ENCODE measurements around the gene GRK5.
"Not testable (repeated sequence)": the region's sequence is repeated elsewhere in the genome, so short reads cannot be mapped to it uniquely, and the experiment has no call there.

Gene GRK5

GRCh38 chr10:119225083-119225658 lies 17.8 kb downstream of the GRK5 start:
- H3K4me1 Mint-ChIP-seq: peaks cover 24% of the 10 kb centered on the region
- no peaks in the 10 kb centered on the region for H3K9me3 Mint-ChIP-seq
- ATAC-seq (no peak), DNase-seq (no peak)
- H3K4me3 Mint-ChIP-seq: no peak overlapping the region
- H3K36me3 Mint-ChIP-seq (ENCODE audit: low read depth): peaks cover under 1% of the 10 kb centered on the region
- no peak overlapping the region for H3K27ac Mint-ChIP-seq
- H3K27me3 Mint-ChIP-seq: no peaks in the 10 kb centered on the region

GRCh38 chr10:119227825-119228224 lies 20.5 kb downstream of the GRK5 start:
- Mint-ChIP-seq H3K9me3 (peaks cover 16% of the 10 kb centered on the region), H3K36me3 (ENCODE audit: low read depth) (peaks cover 16% of the 10 kb centered on the region), H3K4me3 (no peak overlapping the region), H3K27me3 (no peaks in the 10 kb centered on the region), H3K27ac (no peak overlapping the region), H3K4me1 (peaks cover 20% of the 10 kb centered on the region)
- ATAC-seq (no peak), DNase-seq (no peak)

- H3K27me3 Mint-ChIP-seq: no peaks in the 10 kb centered on the region
- DNase-seq: no peak
- peaks cover 20% of the 10 kb centered on the region for H3K36me3 Mint-ChIP-seq (ENCODE audit: low read depth)
- peaks cover 49% of the 10 kb centered on the region for H3K4me1 Mint-ChIP-seq
- H3K9me3 Mint-ChIP-seq: peaks cover 20% of the 10 kb centered on the region
- H3K4me3 Mint-ChIP-seq: no peak overlapping the region
- H3K27ac Mint-ChIP-seq: no peak overlapping the region
- ATAC-seq: no peak
Observed at GRCh38 chr10:119231654-119232053, 24.3 kb downstream of the GRK5 start.

- not testable (repeated sequence) for ATAC-seq, DNase-seq, H3K27me3 Mint-ChIP-seq, H3K4me3 Mint-ChIP-seq
- Mint-ChIP-seq H3K4me1 (peaks cover 57% of the 10 kb centered on the region), H3K36me3 (ENCODE audit: low read depth) (peaks cover 20% of the 10 kb centered on the region), H3K27ac (peak overlapping the region; percentile 4), H3K9me3 (peaks cover 20% of the 10 kb centered on the region)
Observed at GRCh38 chr10:119232439-119232838, 25.1 kb downstream of the GRK5 start.

GRCh38 chr10:119233123-119233820 lies 25.9 kb downstream of the GRK5 start:
- Mint-ChIP-seq H3K27ac (no peak overlapping the region), H3K4me1 (peaks cover 65% of the 10 kb centered on the region), H3K36me3 (ENCODE audit: low read depth) (peaks cover 20% of the 10 kb centered on the region), H3K4me3 (peak overlapping the region; percentile 35), H3K9me3 (peaks cover 20% of the 10 kb centered on the region), H3K27me3 (no peaks in the 10 kb centered on the region)
- ATAC-seq (peak; percentile 73), DNase-seq (no peak)

- peaks cover 68% of the 10 kb centered on the region for H3K4me1 Mint-ChIP-seq
- H3K27ac Mint-ChIP-seq: no peak overlapping the region
- peaks cover 20% of the 10 kb centered on the region for H3K36me3 Mint-ChIP-seq (ENCODE audit: low read depth)
- ATAC-seq: no peak
- DNase-seq: no peak
- H3K4me3 Mint-ChIP-seq: no peak overlapping the region
- H3K9me3 Mint-ChIP-seq: peaks cover 20% of the 10 kb centered on the region
- H3K27me3 Mint-ChIP-seq: no peaks in the 10 kb centered on the region
Observed at GRCh38 chr10:119233821-119234220, 26.4 kb downstream of the GRK5 start.

GRCh38 chr10:119235356-119235755 lies 28.0 kb downstream of the GRK5 start:
- no peak for DNase-seq
- Mint-ChIP-seq H3K36me3 (ENCODE audit: low read depth) (peaks cover 18% of the 10 kb centered on the region), H3K27me3 (no peaks in the 10 kb centered on the region), H3K27ac (peak overlapping the region; percentile 7), H3K4me3 (no peak overlapping the region), H3K9me3 (peaks cover 20% of the 10 kb centered on the region), H3K4me1 (peaks cover 66% of the 10 kb centered on the region)
- ATAC-seq: no peak

- no peaks in the 10 kb centered on the region for H3K27me3 Mint-ChIP-seq
- H3K36me3 Mint-ChIP-seq (ENCODE audit: low read depth): peaks cover 5% of the 10 kb centered on the region
- no peak for ATAC-seq
Observed at GRCh38 chr10:119237722-119238436, 30.5 kb downstream of the GRK5 start.

GRCh38 chr10:119238577-119238976 lies 31.2 kb downstream of the GRK5 start:
- Mint-ChIP-seq H3K4me3 (no peak overlapping the region), H3K9me3 (no peaks in the 10 kb centered on the region), H3K27ac (no peak overlapping the region), H3K27me3 (no peaks in the 10 kb centered on the region), H3K4me1 (peaks cover 53% of the 10 kb centered on the region), H3K36me3 (ENCODE audit: low read depth) (peaks cover 2% of the 10 kb centered on the region)
- ATAC-seq: no peak
- no peak for DNase-seq

More at GRCh38 chr10:119237722-119238436, 30.5 kb downstream of the GRK5 start:
- peaks cover 4% of the 10 kb centered on the region for H3K9me3 Mint-ChIP-seq
- peak overlapping the region; percentile 76 for H3K27ac Mint-ChIP-seq
- peaks cover 58% of the 10 kb centered on the region for H3K4me1 Mint-ChIP-seq
- no peak for DNase-seq
- H3K4me3 Mint-ChIP-seq: peak overlapping the region; percentile 12

- not testable (repeated sequence) for H3K36me3 Mint-ChIP-seq (ENCODE audit: low read depth); ATAC-seq; H3K4me3 Mint-ChIP-seq; H3K27me3 Mint-ChIP-seq; H3K9me3 Mint-ChIP-seq; DNase-seq; H3K27ac Mint-ChIP-seq
- H3K4me1 Mint-ChIP-seq: peaks cover 54% of the 10 kb centered on the region
Observed at GRCh38 chr10:119239015-119239414, 31.6 kb downstream of the GRK5 start.

- not testable (repeated sequence) for DNase-seq; H3K9me3 Mint-ChIP-seq; H3K27me3 Mint-ChIP-seq; ATAC-seq; H3K4me3 Mint-ChIP-seq; H3K27ac Mint-ChIP-seq; H3K36me3 Mint-ChIP-seq (ENCODE audit: low read depth)
- peaks cover 51% of the 10 kb centered on the region for H3K4me1 Mint-ChIP-seq
Observed at GRCh38 chr10:119239630-119240029, 32.3 kb downstream of the GRK5 start.

- H3K9me3 Mint-ChIP-seq: no peaks in the 10 kb centered on the region
- no peak overlapping the region for H3K27ac Mint-ChIP-seq
- H3K36me3 Mint-ChIP-seq (ENCODE audit: low read depth): peaks cover 2% of the 10 kb centered on the region
- no peaks in the 10 kb centered on the region for H3K27me3 Mint-ChIP-seq
- no peak overlapping the region for H3K4me3 Mint-ChIP-seq
- ATAC-seq: no peak
- DNase-seq: no peak
- peaks cover 40% of the 10 kb centered on the region for H3K4me1 Mint-ChIP-seq
Observed at GRCh38 chr10:119241066-119241465, 33.7 kb downstream of the GRK5 start.

- no peak overlapping the region for H3K27ac Mint-ChIP-seq
- H3K9me3 Mint-ChIP-seq: no peaks in the 10 kb centered on the region
- H3K4me3 Mint-ChIP-seq: no peak overlapping the region
- ATAC-seq (no peak), DNase-seq (no peak)
- H3K4me1 Mint-ChIP-seq: peaks cover 31% of the 10 kb centered on the region
- no peaks in the 10 kb centered on the region for H3K27me3 Mint-ChIP-seq
- H3K36me3 Mint-ChIP-seq (ENCODE audit: low read depth): peaks cover 2% of the 10 kb centered on the region
Observed at GRCh38 chr10:119242186-119242585, 34.8 kb downstream of the GRK5 start.

- no peak overlapping the region for H3K27ac Mint-ChIP-seq
- ATAC-seq: no peak
- H3K27me3 Mint-ChIP-seq: no peaks in the 10 kb centered on the region
Observed at GRCh38 chr10:119243488-119243887, 36.1 kb downstream of the GRK5 start.

GRCh38 chr10:119243967-119244366 lies 36.6 kb downstream of the GRK5 start:
- no peaks in the 10 kb centered on the region for H3K9me3 Mint-ChIP-seq
- H3K4me3 Mint-ChIP-seq: no peak overlapping the region
- DNase-seq (no peak), ATAC-seq (no peak)
- H3K36me3 Mint-ChIP-seq (ENCODE audit: low read depth): peaks cover 2% of the 10 kb centered on the region
- no peak overlapping the region for H3K27ac Mint-ChIP-seq
- peaks cover 17% of the 10 kb centered on the region for H3K4me1 Mint-ChIP-seq
- H3K27me3 Mint-ChIP-seq: no peaks in the 10 kb centered on the region

More at GRCh38 chr10:119243488-119243887, 36.1 kb downstream of the GRK5 start:
- Mint-ChIP-seq H3K4me3 (no peak overlapping the region), H3K9me3 (no peaks in the 10 kb centered on the region), H3K4me1 (peaks cover 18% of the 10 kb centered on the region), H3K36me3 (ENCODE audit: low read depth) (peaks cover 2% of the 10 kb centered on the region)
- no peak for DNase-seq
